Glutamatergic neuron (in vitro differentiated cells): ENCODE measurements around the gene PAPOLG. TPM values are rescaled to one million over a fixed set of nuclear protein-coding genes. Genes with fewer than 3 reads are reported as not detected.

Source experiments
- DNase-seq: peaks from one replicate; pipeline ENCODE4 v3.0.0; 2022
- H3K27ac Mint-ChIP-seq: one replicate; pipeline ENCODE4 v1.8.0; 2020; ENCODE audit warnings: mild to moderate bottlenecking, mixed read lengths, inconsistent platforms; ENCODE audit not compliant: unreplicated experiment
- H3K27me3 Mint-ChIP-seq: one replicate; pipeline ENCODE4 v1.8.0; 2020; ENCODE audit warnings: mild to moderate bottlenecking, moderate library complexity, mixed read lengths, inconsistent platforms; ENCODE audit not compliant: unreplicated experiment
- H3K36me3 Mint-ChIP-seq: one replicate; pipeline ENCODE4 v1.8.0; 2020; ENCODE audit warnings: mild to moderate bottlenecking, mixed read lengths, inconsistent platforms; ENCODE audit not compliant: unreplicated experiment
- H3K4me1 Mint-ChIP-seq: one replicate; pipeline ENCODE4 v1.8.0; 2020; ENCODE audit warnings: mild to moderate bottlenecking, low read depth, mixed read lengths, inconsistent platforms; ENCODE audit not compliant: unreplicated experiment
- H3K4me3 Mint-ChIP-seq: one replicate; pipeline ENCODE4 v1.8.0; 2020; ENCODE audit warnings: mild to moderate bottlenecking, mixed read lengths, inconsistent platforms; ENCODE audit not compliant: unreplicated experiment
- H3K9me3 Mint-ChIP-seq: one replicate; pipeline ENCODE4 v1.8.0; 2020; ENCODE audit warnings: mild to moderate bottlenecking, moderate library complexity, mixed read lengths, inconsistent platforms; ENCODE audit not compliant: unreplicated experiment
- CTCF ChIP-seq: fragments of 200-600 bp; sonication (generic); IDR thresholded peaks from one replicate; pipeline ENCODE4 v1.5.0; 2021; ENCODE audit not compliant: partially characterized antibody, unreplicated experiment
- total RNA-seq: library from RNA; stranded (reverse); fragmentation: NEBNext Ultra II Directional; extraction: Animal tissue kit (Norgen Biotek cat#: 25700); gene quantifications from one replicate; pipeline ENCODE4 v1.2.1, GENCODE V29; 2021; ENCODE audit not compliant: unreplicated experiment

The PAPOLG gene
- total RNA-seq, 1 donor from 2014 or later, result 22.7 TPM

- Mint-ChIP-seq H3K27me3 (peaks cover 4% of the 10 kb centered on the region), H3K4me3 (no peak overlapping the region), H3K36me3 (no peaks in the 10 kb centered on the region), H3K4me1 (no peaks in the 10 kb centered on the region), H3K9me3 (peaks cover 1% of the 10 kb centered on the region), H3K27ac (no peak overlapping the region)
- DNase-seq, result no peak
- no peak for TF ChIP-seq CTCF
Measured at GRCh38 chr2:60780721-60781120, 24.7 kb downstream of the PAPOLG start.

GRCh38 chr2:60793169-60793568, 37.1 kb downstream of the PAPOLG start:
- no peaks in the 10 kb centered on the region for H3K4me1 Mint-ChIP-seq
- H3K27me3 Mint-ChIP-seq, result no peaks in the 10 kb centered on the region
- no peak for TF ChIP-seq CTCF
- H3K36me3 Mint-ChIP-seq, result no peaks in the 10 kb centered on the region
- H3K27ac Mint-ChIP-seq, result no peak overlapping the region
- no peak overlapping the region for H3K4me3 Mint-ChIP-seq
- H3K9me3 Mint-ChIP-seq, result no peaks in the 10 kb centered on the region
- no peak for DNase-seq

GRCh38 chr2:60794271-60794863, 38.3 kb downstream of the PAPOLG start:
- Mint-ChIP-seq H3K4me1 (no peaks in the 10 kb centered on the region), H3K27ac (no peak overlapping the region), H3K27me3 (no peaks in the 10 kb centered on the region), H3K9me3 (no peaks in the 10 kb centered on the region), H3K4me3 (no peak overlapping the region), H3K36me3 (no peaks in the 10 kb centered on the region)
- peak; percentile 28 for TF ChIP-seq CTCF
- DNase-seq, result no peak

GRCh38 chr2:60796573-60797509, 40.8 kb downstream of the PAPOLG start:
- no peak for TF ChIP-seq CTCF
- H3K9me3 Mint-ChIP-seq, result no peaks in the 10 kb centered on the region
- H3K36me3 Mint-ChIP-seq, result no peaks in the 10 kb centered on the region
- no peak overlapping the region for H3K4me3 Mint-ChIP-seq
- no peak for DNase-seq
- no peaks in the 10 kb centered on the region for H3K27me3 Mint-ChIP-seq
- H3K27ac Mint-ChIP-seq, result no peak overlapping the region
- no peaks in the 10 kb centered on the region for H3K4me1 Mint-ChIP-seq

GRCh38 chr2:60804473-60804872, 48.4 kb downstream of the PAPOLG start:
- H3K4me1 Mint-ChIP-seq, result no peaks in the 10 kb centered on the region
- H3K9me3 Mint-ChIP-seq, result no peaks in the 10 kb centered on the region
- no peak overlapping the region for H3K27ac Mint-ChIP-seq
- no peak overlapping the region for H3K4me3 Mint-ChIP-seq
- DNase-seq, result no peak
- H3K27me3 Mint-ChIP-seq, result peaks cover 4% of the 10 kb centered on the region
- no peak for TF ChIP-seq CTCF
- no peaks in the 10 kb centered on the region for H3K36me3 Mint-ChIP-seq
